Transverse colon (tissue), 4 donors: ENCODE data around the gene FDXACB1. TPM values are rescaled to one million over a fixed set of nuclear protein-coding genes. Genes with fewer than 3 reads are reported as not detected.

Experiments used
- DNase-seq: peaks from one replicate; pipeline ENCODE4 v3.0.0-alpha.2; 2019
- H3K27ac ChIP-seq, 4 donors: fragments of 200-600 bp; sonication (generic); 2 replicates each; pipeline ENCODE4 v1.5.1; 2016 to 2018; ENCODE audit warnings: inconsistent platforms in 4 of 4
- H3K27me3 ChIP-seq: fragments of 200-600 bp; sonication (generic); 2 replicates; pipeline ENCODE4 v1.5.1; 2017; ENCODE audit warnings: inconsistent platforms
- H3K36me3 ChIP-seq, 4 donors: fragments of 200-600 bp; sonication (generic); 2 replicates each; pipeline ENCODE4 v1.5.1; 2017 to 2019; ENCODE audit warnings: inconsistent platforms in 4 of 4
- H3K4me1 ChIP-seq, 4 donors: fragments of 200-600 bp; sonication (generic); 2 replicates each; pipeline ENCODE4 v1.5.1; 2017 to 2020; ENCODE audit warnings: inconsistent platforms in 4 of 4
- H3K4me3 ChIP-seq, 4 donors: fragments of 200-600 bp; sonication (generic); 1 replicate in 1 of 4; 2 replicates in 3 of 4; pipeline versions ENCODE4 v1.5.1 to v1.6.1; 2017 to 2019; ENCODE audit warnings: inconsistent platforms in 4 of 4
- H3K9me3 ChIP-seq, 2 donors: fragments of 200-600 bp; sonication (generic); 2 replicates each; pipeline ENCODE4 v1.5.1; 2017 to 2019; ENCODE audit warnings: inconsistent platforms in 2 of 2
- EP300 ChIP-seq: sonication (generic); formaldehyde crosslinking; IDR thresholded peaks from one replicate; pipeline ENCODE4 v1.6.1; 2017; ENCODE audit warnings: antibody characterized with exemption, low read depth
- POLR2A ChIP-seq: fragments of 450-650 bp; IDR thresholded peaks from one replicate; pipeline ENCODE4 v1.6.1; 2016; ENCODE audit warnings: antibody characterized with exemption, mild to moderate bottlenecking, moderate library complexity
- POLR2AphosphoS5 ChIP-seq, 3 donors: sonication (generic); formaldehyde crosslinking; IDR thresholded peaks; one replicate each; pipeline ENCODE4 v1.6.1; 2016; ENCODE audit warnings: antibody characterized with exemption in 3 of 3
- WGBS, 2 donors: methylation state at CpG; one replicate each; pipeline ENCODE4 v1.1.5; 2018; ENCODE audit warnings: low coverage in 1 of 2; 5-methylcytosine and 5-hydroxymethylcytosine counted together
- in situ Hi-C, 4 donors: fragments of 200-750 bp; cut with MboI; loops; one replicate each; pipeline versions ENCODE4 v1.15.0 to v1.15.1; 2017; ENCODE audit warnings: low sequenced_read_pairs in 3 of 4, low pct_ligation_motif_present in 1 of 4, low pct_unique_long_range_greater_than_20kb in 1 of 4
- intact Hi-C: fragments of 100-400 bp; cut with DNase I; formaldehyde crosslinking; loops from one replicate; pipeline ENCODE4 v1.15.1; 2023; ENCODE audit warnings: low total_unique reads
- total RNA-seq, 4 donors: library from RNA; depleted of rRNA; stranded (reverse); fragments of >200 nt; gene quantifications; one replicate each; pipeline ENCODE4 v1.1.0, GENCODE V29; 2016
- TF ChIP-seq, protein P1 (sequence below), 5 experiments: fragments of 200-600 bp in 3 of 5; fragments of 450-650 bp in 2 of 5; sonication (generic) in 3 of 5; IDR thresholded peaks; 1 replicate in 2 of 5; 2 replicates in 3 of 5; pipeline ENCODE4 v1.5.1; 2016 to 2017; ENCODE audit warnings: antibody characterized with exemption in 5 of 5, inconsistent platforms in 3 of 5, mild to moderate bottlenecking in 2 of 5, moderate library complexity in 1 of 5

Gene FDXACB1
- total RNA-seq, 4 donors from 2014 or later: 1.4 to 3.4 (median 1.5) TPM; not detected in 1

DNA sequence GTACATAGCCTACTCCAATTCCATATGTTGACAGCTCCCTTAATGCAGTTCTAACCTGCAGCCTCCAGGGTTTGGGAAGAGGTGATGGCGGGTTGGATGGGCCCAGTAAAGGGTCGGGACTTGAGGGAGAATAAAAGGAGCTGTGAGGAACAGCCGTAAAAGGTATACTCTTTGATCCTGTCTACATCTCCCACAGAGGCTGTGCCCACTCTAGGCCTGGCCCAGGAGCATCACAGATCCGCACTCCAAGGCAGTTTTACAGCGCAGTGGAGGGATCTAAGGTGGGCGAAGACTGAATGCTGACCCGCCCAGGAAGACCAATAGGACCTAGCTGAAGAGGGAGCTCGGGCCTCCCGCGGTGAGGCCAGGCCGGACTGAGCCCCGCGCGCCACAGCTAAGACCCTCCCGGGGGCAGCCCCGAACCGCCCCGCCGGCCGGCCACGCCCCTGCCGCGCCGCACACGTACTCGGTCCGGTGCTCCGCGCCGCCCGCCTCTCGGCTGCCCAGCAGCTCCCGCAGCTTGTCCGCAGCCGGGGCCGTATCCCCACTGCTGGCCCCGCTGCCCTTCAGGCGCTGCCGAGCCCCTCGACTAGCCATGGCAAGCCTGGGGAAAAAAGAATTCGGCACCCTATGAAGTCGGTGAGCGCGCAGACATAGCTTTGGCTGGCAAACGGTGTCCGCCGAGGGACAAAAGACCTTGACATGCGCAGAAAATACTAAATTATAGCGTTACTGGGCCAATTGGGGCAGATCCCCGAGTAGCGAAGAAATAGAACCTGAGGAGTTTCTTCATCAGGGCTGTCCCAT, 7.9 kb downstream of the FDXACB1 start, which contains the start of gene ALG9:
ALG9 (minus strand) TSS at position 696 of the 807 bp plus-strand sequence; CDS start at position 597, 99 bp downstream.
- Histone ChIP-seq H3K4me3 (peak within 1 kb of the TSS; percentile 85 to 96 (median 94)), H3K36me3 (peaks cover 0 to 19% (median 8%) of the 10 kb centered on the region in 4 donors), H3K27ac (peak within 1 kb of the TSS; percentile 89 to 96 (median 94)), H3K9me3 (no peaks in the 10 kb centered on the region), H3K4me1 (peaks cover 0 to 14% (median 11%) of the 10 kb centered on the region in 4 donors), H3K27me3 (no peaks in the 10 kb centered on the region)
- in situ Hi-C loops (loop anchor here in 2 of 4 donors (10.0 kb wide), 3 partner anchors 54 to 214 kb away; partner anchors contain the start of genes SDHD (in 1 of the 2) and TIMM8B (in 1 of the 2)), intact Hi-C loops (no loop called here)
- 0 to 1% methylated on average over 13 to 48 of the region's 51 CpGs for WGBS, 2 donors
- DNase-seq: peak; percentile 84
- peak; percentile 24 to 72 (median 38) for TF ChIP-seq POLR2AphosphoS5 (IDR thresholded peaks at IDR 0.05)
- TF ChIP-seq, protein P1, sequence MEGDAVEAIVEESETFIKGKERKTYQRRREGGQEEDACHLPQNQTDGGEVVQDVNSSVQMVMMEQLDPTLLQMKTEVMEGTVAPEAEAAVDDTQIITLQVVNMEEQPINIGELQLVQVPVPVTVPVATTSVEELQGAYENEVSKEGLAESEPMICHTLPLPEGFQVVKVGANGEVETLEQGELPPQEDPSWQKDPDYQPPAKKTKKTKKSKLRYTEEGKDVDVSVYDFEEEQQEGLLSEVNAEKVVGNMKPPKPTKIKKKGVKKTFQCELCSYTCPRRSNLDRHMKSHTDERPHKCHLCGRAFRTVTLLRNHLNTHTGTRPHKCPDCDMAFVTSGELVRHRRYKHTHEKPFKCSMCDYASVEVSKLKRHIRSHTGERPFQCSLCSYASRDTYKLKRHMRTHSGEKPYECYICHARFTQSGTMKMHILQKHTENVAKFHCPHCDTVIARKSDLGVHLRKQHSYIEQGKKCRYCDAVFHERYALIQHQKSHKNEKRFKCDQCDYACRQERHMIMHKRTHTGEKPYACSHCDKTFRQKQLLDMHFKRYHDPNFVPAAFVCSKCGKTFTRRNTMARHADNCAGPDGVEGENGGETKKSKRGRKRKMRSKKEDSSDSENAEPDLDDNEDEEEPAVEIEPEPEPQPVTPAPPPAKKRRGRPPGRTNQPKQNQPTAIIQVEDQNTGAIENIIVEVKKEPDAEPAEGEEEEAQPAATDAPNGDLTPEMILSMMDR (IDR thresholded peaks at IDR 0.05): peak; percentile 31 to 78 (median 48)
- TF ChIP-seq POLR2A: no peak
- TF ChIP-seq EP300: no peak

DNA sequence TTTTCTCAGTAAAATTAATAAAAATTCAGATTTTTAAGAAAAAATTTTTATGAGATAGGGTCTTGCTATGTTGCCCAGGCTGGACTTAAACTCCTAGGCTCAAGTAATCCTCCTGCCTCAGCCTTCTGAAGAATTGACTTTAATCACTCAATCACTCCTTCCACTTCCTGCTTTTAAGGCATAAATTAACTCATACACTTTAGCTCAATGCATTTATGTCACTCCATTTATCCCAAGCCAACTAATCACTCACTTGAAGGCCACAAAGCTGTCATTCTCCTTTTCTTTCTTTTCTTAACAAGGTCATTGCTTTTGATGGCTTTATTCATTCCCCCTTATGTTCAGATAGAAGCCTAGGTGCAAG, 8.5 kb downstream of the FDXACB1 start:
- no peaks in the 10 kb centered on the region for H3K27me3 ChIP-seq
- H3K4me3 ChIP-seq: peak overlapping the region; percentile 85 to 96 (median 94)
- no peak for DNase-seq
- no peaks in the 10 kb centered on the region for H3K9me3 ChIP-seq
- H3K36me3 ChIP-seq: peaks cover 0 to 22% (median 8%) of the 10 kb centered on the region in 4 donors
- in situ Hi-C loops: loop anchor here in 2 of 4 donors (10.0 kb wide), 3 partner anchors 54 to 214 kb away; partner anchors contain the start of genes SDHD (in 1 of the 2) and TIMM8B (in 1 of the 2)
- H3K4me1 ChIP-seq: peaks cover 0 to 14% (median 11%) of the 10 kb centered on the region in 4 donors
- TF ChIP-seq, protein P1 (IDR thresholded peaks at IDR 0.05): no peak
- TF ChIP-seq EP300: no peak
- no peak for TF ChIP-seq POLR2A
- peak overlapping the region; percentile 89 to 96 (median 94) for H3K27ac ChIP-seq
- intact Hi-C loops: no loop called here

DNA sequence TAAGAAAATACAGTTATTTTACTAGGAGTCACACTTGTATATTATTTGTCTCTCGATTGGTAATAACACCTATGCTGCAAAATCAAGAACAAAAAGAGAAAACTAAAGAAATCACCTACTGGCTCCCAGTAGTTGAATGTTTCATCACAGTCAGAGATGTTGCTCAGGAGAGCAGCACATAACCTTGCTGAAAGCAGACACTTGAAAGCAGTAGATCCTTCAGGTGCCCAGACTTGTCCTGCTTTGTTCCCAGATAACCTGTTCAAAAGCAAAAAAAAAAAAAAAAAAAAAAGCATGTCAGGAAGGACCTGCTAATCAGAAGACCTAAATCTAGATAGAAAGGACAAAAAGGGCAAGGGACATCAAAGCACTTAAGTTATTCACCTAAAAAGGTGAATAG, 8.9 kb downstream of the FDXACB1 start:
- peaks cover 0 to 25% (median 8%) of the 10 kb centered on the region in 4 donors for H3K36me3 ChIP-seq
- DNase-seq: no peak
- 94 to 100% methylated on average over 1 of the region's 1 CpG for WGBS, 2 donors
- H3K27ac ChIP-seq: peak overlapping the region; percentile 89 to 96 (median 94)
- intact Hi-C loops: no loop called here
- TF ChIP-seq EP300: no peak
- in situ Hi-C loops: loop anchor here in 2 of 4 donors (10.0 kb wide), 3 partner anchors 55 to 215 kb away; partner anchors contain the start of genes SDHD (in 1 of the 2) and TIMM8B (in 1 of the 2)
- no peaks in the 10 kb centered on the region for H3K27me3 ChIP-seq
- peaks cover 0 to 14% (median 11%) of the 10 kb centered on the region in 4 donors for H3K4me1 ChIP-seq
- H3K4me3 ChIP-seq: peak overlapping the region in 1 of 4 donors; percentile 85
- H3K9me3 ChIP-seq: no peaks in the 10 kb centered on the region

DNA sequence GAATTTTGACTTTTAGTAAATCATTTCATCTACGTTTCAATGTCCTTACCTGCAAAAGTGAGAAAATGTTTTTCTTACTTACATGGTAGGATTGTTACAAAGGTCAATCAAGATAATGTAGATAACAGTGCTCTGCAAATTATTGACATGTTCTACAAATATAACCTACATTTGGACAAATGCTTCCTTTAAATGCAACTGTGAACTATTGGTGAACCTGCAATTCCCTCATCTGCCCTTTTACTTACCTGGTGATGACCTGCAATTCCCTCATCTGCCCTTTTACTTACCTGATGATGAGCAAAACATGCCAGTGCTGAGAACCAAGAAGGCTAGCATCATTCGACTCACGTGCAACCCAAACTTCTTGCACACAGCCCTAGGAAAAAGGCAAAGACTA, 18.7 kb downstream of the FDXACB1 start:
- Histone ChIP-seq H3K4me3 (no peak overlapping the region), H3K27me3 (no peaks in the 10 kb centered on the region), H3K27ac (no peak overlapping the region), H3K9me3 (no peaks in the 10 kb centered on the region), H3K36me3 (peaks cover 0 to 47% (median 11%) of the 10 kb centered on the region in 4 donors), H3K4me1 (no peaks in the 10 kb centered on the region)
- intact Hi-C loops (no loop called here), in situ Hi-C loops (no loop called here)
- 72 to 78% methylated on average over 3 of the region's 3 CpGs for WGBS, 2 donors
- TF ChIP-seq EP300 (no peak), POLR2A (no peak), POLR2AphosphoS5 (IDR thresholded peaks at IDR 0.05) (no peak)
- TF ChIP-seq, protein P1 (IDR thresholded peaks at IDR 0.05): no peak
- no peak for DNase-seq
